SH-SY5Y (cell line): ENCODE results near the gene ADCYAP1R1.

Experiments used
- GATA2 ChIP-seq: IDR thresholded peaks from 2 replicates; pipeline ENCODE4 v1.6.1; 2011; ENCODE audit warnings: mild to moderate bottlenecking, low read depth, low read length
- GATA3 ChIP-seq: IDR thresholded peaks from 2 replicates; pipeline ENCODE4 v1.6.1; 2011; ENCODE audit warnings: low read depth, mild to moderate bottlenecking, low read length, moderate library complexity

GRCh38 chr7:31119249-31119648, 67.1 kb downstream of the ADCYAP1R1 start:
- TF ChIP-seq GATA3 (no peak), GATA2 (no peak)
